Ovary (tissue), 3 donors: ENCODE results near the gene WWOX.

Source experiments
- CTCF ChIP-seq, 3 donors: fragments of 450-650 bp in 2 of 3; fragments of 200-600 bp in 1 of 3; IDR thresholded peaks; one replicate each; pipeline versions ENCODE4 v1.5.1 to v1.8.0; 2016 to 2022; ENCODE audit warnings: antibody characterized with exemption in 3 of 3, mild to moderate bottlenecking in 1 of 3
- EP300 ChIP-seq: sonication (generic); formaldehyde crosslinking; IDR thresholded peaks from one replicate; pipeline ENCODE4 v1.6.1; 2017; ENCODE audit warnings: antibody characterized with exemption
- POLR2A ChIP-seq: fragments of 450-650 bp; IDR thresholded peaks from one replicate; pipeline ENCODE4 v1.6.1; 2017; ENCODE audit warnings: antibody characterized with exemption, mild to moderate bottlenecking, moderate library complexity
- donor health status: DM: no; HTN: no; CAD: no.

GRCh38 chr16:78271981-78272380, 172.5 kb downstream of the WWOX start:
- TF ChIP-seq POLR2A = no peak
- TF ChIP-seq CTCF (IDR thresholded peaks at IDR 0.05) = no peak
- TF ChIP-seq EP300 = no peak
